ENCODE measurements around the gene TESPA1. TPM values are rescaled to one million over a fixed set of nuclear protein-coding genes. Genes with fewer than 3 reads are reported as not detected.
A peak's percentile ranks its signal among the peaks of the same experiment; 100 is the strongest.

TESPA1 gene
- total RNA-seq, 1 experiment from 2014 or later, result 0.39 TPM

DNA sequence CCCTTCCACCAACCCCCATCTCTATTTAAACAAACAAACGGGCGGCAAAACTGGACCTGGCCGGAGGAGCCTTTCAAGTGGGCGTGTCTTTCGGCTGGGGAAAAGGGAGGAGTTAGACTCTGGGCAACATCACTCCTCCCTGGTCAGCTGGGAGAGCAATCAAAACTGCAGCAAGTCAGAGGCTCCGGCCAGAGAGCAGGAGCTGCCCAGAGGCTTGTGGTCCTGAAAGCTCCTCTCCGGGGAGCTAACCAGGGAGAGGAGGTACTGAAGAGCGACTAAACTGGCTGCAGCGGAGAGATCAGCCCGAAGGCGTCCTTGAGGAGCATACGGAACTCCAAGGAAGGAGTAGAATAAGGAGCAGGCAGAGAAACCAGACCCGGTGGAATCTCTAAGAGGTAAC, 35.2 kb upstream of the TESPA1 start, which contains the start of gene NEUROD4 (continued):
- TF ChIP-seq, protein P1, sequence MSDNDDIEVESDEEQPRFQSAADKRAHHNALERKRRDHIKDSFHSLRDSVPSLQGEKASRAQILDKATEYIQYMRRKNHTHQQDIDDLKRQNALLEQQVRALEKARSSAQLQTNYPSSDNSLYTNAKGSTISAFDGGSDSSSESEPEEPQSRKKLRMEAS (CRISPR knock-in tag; IDR thresholded peaks at IDR 0.05), result peak; percentile 73
- TF ChIP-seq FOXK1 (CRISPR knock-in tag; IDR thresholded peaks at IDR 0.05) (peak; percentile 86; the same call in 1 of the 2 replicates), EMX1 (CRISPR knock-in tag; IDR thresholded peaks at IDR 0.05) (no peak), MYBL2 (CRISPR knock-in tag; IDR thresholded peaks at IDR 0.05) (no peak), ZNF138 (CRISPR knock-in tag; conservative IDR thresholded peaks at IDR 0.05) (no peak), ZNF263 (CRISPR knock-in tag; IDR thresholded peaks at IDR 0.05; ENCODE audit: low read depth) (no peak), ZNF396 (CRISPR knock-in tag; IDR thresholded peaks at IDR 0.05; ENCODE audit: borderline replicate concordance) (no peak), SMAD3 (CRISPR knock-in tag; IDR thresholded peaks at IDR 0.05; ENCODE audit: borderline replicate concordance) (0 out of 2 replicates have a peak, but pooled peaks have one; percentile 53), PRRX2 (CRISPR knock-in tag; IDR thresholded peaks at IDR 0.05) (0 out of 2 replicates have a peak, but pooled peaks have one; percentile 36), ZNF121 (CRISPR knock-in tag; IDR thresholded peaks at IDR 0.05) (0 out of 2 replicates have a peak, but pooled peaks have one; percentile 42), CREB1 (CRISPR knock-in tag; IDR thresholded peaks at IDR 0.05) (peak; percentile 90), SMAD4 (CRISPR knock-in tag; IDR thresholded peaks at IDR 0.05) (peak; percentile 87)
- TF ChIP-seq, protein P2, sequence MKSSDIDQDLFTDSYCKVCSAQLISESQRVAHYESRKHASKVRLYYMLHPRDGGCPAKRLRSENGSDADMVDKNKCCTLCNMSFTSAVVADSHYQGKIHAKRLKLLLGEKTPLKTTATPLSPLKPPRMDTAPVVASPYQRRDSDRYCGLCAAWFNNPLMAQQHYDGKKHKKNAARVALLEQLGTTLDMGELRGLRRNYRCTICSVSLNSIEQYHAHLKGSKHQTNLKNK (CRISPR knock-in tag; IDR thresholded peaks at IDR 0.05), result no peak
- TF ChIP-seq, protein P3, sequence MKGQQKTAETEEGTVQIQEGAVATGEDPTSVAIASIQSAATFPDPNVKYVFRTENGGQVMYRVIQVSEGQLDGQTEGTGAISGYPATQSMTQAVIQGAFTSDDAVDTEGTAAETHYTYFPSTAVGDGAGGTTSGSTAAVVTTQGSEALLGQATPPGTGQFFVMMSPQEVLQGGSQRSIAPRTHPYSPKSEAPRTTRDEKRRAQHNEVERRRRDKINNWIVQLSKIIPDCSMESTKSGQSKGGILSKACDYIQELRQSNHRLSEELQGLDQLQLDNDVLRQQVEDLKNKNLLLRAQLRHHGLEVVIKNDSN (CRISPR knock-in tag; IDR thresholded peaks at IDR 0.05), result peak; percentile 82
- TF ChIP-seq, protein P4, sequence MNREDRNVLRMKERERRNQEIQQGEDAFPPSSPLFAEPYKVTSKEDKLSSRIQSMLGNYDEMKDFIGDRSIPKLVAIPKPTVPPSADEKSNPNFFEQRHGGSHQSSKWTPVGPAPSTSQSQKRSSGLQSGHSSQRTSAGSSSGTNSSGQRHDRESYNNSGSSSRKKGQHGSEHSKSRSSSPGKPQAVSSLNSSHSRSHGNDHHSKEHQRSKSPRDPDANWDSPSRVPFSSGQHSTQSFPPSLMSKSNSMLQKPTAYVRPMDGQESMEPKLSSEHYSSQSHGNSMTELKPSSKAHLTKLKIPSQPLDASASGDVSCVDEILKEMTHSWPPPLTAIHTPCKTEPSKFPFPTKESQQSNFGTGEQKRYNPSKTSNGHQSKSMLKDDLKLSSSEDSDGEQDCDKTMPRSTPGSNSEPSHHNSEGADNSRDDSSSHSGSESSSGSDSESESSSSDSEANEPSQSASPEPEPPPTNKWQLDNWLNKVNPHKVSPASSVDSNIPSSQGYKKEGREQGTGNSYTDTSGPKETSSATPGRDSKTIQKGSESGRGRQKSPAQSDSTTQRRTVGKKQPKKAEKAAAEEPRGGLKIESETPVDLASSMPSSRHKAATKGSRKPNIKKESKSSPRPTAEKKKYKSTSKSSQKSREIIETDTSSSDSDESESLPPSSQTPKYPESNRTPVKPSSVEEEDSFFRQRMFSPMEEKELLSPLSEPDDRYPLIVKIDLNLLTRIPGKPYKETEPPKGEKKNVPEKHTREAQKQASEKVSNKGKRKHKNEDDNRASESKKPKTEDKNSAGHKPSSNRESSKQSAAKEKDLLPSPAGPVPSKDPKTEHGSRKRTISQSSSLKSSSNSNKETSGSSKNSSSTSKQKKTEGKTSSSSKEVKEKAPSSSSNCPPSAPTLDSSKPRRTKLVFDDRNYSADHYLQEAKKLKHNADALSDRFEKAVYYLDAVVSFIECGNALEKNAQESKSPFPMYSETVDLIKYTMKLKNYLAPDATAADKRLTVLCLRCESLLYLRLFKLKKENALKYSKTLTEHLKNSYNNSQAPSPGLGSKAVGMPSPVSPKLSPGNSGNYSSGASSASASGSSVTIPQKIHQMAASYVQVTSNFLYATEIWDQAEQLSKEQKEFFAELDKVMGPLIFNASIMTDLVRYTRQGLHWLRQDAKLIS (CRISPR knock-in tag; IDR thresholded peaks at IDR 0.05; ENCODE audit: borderline replicate concordance), result 0 out of 2 replicates have a peak, but pooled peaks have one; percentile 55
- TF ChIP-seq, protein P5, sequence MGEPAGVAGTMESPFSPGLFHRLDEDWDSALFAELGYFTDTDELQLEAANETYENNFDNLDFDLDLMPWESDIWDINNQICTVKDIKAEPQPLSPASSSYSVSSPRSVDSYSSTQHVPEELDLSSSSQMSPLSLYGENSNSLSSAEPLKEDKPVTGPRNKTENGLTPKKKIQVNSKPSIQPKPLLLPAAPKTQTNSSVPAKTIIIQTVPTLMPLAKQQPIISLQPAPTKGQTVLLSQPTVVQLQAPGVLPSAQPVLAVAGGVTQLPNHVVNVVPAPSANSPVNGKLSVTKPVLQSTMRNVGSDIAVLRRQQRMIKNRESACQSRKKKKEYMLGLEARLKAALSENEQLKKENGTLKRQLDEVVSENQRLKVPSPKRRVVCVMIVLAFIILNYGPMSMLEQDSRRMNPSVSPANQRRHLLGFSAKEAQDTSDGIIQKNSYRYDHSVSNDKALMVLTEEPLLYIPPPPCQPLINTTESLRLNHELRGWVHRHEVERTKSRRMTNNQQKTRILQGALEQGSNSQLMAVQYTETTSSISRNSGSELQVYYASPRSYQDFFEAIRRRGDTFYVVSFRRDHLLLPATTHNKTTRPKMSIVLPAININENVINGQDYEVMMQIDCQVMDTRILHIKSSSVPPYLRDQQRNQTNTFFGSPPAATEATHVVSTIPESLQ (CRISPR knock-in tag; IDR thresholded peaks at IDR 0.05), result no peak
- TF ChIP-seq, protein P6, sequence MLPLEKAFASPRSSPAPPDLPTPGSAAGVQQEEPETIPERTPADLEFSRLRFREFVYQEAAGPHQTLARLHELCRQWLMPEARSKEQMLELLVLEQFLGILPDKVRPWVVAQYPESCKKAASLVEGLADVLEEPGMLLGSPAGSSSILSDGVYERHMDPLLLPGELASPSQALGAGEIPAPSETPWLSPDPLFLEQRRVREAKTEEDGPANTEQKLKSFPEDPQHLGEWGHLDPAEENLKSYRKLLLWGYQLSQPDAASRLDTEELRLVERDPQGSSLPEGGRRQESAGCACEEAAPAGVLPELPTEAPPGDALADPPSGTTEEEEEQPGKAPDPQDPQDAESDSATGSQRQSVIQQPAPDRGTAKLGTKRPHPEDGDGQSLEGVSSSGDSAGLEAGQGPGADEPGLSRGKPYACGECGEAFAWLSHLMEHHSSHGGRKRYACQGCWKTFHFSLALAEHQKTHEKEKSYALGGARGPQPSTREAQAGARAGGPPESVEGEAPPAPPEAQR (CRISPR knock-in tag; IDR thresholded peaks at IDR 0.05), result peak; percentile 87
- TF ChIP-seq, protein P7, sequence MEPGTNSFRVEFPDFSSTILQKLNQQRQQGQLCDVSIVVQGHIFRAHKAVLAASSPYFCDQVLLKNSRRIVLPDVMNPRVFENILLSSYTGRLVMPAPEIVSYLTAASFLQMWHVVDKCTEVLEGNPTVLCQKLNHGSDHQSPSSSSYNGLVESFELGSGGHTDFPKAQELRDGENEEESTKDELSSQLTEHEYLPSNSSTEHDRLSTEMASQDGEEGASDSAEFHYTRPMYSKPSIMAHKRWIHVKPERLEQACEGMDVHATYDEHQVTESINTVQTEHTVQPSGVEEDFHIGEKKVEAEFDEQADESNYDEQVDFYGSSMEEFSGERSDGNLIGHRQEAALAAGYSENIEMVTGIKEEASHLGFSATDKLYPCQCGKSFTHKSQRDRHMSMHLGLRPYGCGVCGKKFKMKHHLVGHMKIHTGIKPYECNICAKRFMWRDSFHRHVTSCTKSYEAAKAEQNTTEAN (CRISPR knock-in tag; IDR thresholded peaks at IDR 0.05), result no peak
- TF ChIP-seq, protein P8, sequence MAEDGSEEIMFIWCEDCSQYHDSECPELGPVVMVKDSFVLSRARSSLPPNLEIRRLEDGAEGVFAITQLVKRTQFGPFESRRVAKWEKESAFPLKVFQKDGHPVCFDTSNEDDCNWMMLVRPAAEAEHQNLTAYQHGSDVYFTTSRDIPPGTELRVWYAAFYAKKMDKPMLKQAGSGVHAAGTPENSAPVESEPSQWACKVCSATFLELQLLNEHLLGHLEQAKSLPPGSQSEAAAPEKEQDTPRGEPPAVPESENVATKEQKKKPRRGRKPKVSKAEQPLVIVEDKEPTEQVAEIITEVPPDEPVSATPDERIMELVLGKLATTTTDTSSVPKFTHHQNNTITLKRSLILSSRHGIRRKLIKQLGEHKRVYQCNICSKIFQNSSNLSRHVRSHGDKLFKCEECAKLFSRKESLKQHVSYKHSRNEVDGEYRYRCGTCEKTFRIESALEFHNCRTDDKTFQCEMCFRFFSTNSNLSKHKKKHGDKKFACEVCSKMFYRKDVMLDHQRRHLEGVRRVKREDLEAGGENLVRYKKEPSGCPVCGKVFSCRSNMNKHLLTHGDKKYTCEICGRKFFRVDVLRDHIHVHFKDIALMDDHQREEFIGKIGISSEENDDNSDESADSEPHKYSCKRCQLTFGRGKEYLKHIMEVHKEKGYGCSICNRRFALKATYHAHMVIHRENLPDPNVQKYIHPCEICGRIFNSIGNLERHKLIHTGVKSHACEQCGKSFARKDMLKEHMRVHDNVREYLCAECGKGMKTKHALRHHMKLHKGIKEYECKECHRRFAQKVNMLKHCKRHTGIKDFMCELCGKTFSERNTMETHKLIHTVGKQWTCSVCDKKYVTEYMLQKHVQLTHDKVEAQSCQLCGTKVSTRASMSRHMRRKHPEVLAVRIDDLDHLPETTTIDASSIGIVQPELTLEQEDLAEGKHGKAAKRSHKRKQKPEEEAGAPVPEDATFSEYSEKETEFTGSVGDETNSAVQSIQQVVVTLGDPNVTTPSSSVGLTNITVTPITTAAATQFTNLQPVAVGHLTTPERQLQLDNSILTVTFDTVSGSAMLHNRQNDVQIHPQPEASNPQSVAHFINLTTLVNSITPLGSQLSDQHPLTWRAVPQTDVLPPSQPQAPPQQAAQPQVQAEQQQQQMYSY (CRISPR knock-in tag; IDR thresholded peaks at IDR 0.05), result no peak
- TF ChIP-seq, protein P9, sequence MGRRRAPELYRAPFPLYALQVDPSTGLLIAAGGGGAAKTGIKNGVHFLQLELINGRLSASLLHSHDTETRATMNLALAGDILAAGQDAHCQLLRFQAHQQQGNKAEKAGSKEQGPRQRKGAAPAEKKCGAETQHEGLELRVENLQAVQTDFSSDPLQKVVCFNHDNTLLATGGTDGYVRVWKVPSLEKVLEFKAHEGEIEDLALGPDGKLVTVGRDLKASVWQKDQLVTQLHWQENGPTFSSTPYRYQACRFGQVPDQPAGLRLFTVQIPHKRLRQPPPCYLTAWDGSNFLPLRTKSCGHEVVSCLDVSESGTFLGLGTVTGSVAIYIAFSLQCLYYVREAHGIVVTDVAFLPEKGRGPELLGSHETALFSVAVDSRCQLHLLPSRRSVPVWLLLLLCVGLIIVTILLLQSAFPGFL (CRISPR knock-in tag; IDR thresholded peaks at IDR 0.05; ENCODE audit: borderline replicate concordance), result no peak; the same call in 1 of the 2 replicates
- TF ChIP-seq, protein P10, sequence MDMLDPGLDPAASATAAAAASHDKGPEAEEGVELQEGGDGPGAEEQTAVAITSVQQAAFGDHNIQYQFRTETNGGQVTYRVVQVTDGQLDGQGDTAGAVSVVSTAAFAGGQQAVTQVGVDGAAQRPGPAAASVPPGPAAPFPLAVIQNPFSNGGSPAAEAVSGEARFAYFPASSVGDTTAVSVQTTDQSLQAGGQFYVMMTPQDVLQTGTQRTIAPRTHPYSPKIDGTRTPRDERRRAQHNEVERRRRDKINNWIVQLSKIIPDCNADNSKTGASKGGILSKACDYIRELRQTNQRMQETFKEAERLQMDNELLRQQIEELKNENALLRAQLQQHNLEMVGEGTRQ (CRISPR knock-in tag; IDR thresholded peaks at IDR 0.05), result no peak; the same call in 1 of the 2 replicates
- TF ChIP-seq, protein P11, sequence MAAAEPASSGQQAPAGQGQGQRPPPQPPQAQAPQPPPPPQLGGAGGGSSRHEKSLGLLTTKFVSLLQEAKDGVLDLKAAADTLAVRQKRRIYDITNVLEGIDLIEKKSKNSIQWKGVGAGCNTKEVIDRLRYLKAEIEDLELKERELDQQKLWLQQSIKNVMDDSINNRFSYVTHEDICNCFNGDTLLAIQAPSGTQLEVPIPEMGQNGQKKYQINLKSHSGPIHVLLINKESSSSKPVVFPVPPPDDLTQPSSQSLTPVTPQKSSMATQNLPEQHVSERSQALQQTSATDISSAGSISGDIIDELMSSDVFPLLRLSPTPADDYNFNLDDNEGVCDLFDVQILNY (CRISPR knock-in tag; IDR thresholded peaks at IDR 0.05), result 0 out of 2 replicates have a peak, but pooled peaks have one; percentile 51
